ENCODE measurements around the gene QRFP.

- TF ChIP-seq CTCF (IDR thresholded peaks at IDR 0.05) (no peak), POLR2A (IDR thresholded peaks at IDR 0.05) (no peak)
Measured at GRCh38 chr9:130896233-130897014, at the start of gene QRFP.

All from right lobe of liver (tissue), 4 donors.